HG02610 (cell line): ENCODE measurements around the gene LUC7L.
"Not testable (repeated sequence)": the region's sequence is repeated elsewhere in the genome, so short reads cannot be mapped to it uniquely, and the experiment has no call there.

Experiments used
- ATAC-seq: cut with Tn5 transposase; IDR thresholded peaks from one replicate; pipeline ENCODE4 v1.9.1; 2021; ENCODE audit warnings: mild to moderate bottlenecking, moderate library complexity; ENCODE audit not compliant: unreplicated experiment

LUC7L gene, protein sequence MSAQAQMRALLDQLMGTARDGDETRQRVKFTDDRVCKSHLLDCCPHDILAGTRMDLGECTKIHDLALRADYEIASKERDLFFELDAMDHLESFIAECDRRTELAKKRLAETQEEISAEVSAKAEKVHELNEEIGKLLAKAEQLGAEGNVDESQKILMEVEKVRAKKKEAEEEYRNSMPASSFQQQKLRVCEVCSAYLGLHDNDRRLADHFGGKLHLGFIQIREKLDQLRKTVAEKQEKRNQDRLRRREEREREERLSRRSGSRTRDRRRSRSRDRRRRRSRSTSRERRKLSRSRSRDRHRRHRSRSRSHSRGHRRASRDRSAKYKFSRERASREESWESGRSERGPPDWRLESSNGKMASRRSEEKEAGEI

DNA sequence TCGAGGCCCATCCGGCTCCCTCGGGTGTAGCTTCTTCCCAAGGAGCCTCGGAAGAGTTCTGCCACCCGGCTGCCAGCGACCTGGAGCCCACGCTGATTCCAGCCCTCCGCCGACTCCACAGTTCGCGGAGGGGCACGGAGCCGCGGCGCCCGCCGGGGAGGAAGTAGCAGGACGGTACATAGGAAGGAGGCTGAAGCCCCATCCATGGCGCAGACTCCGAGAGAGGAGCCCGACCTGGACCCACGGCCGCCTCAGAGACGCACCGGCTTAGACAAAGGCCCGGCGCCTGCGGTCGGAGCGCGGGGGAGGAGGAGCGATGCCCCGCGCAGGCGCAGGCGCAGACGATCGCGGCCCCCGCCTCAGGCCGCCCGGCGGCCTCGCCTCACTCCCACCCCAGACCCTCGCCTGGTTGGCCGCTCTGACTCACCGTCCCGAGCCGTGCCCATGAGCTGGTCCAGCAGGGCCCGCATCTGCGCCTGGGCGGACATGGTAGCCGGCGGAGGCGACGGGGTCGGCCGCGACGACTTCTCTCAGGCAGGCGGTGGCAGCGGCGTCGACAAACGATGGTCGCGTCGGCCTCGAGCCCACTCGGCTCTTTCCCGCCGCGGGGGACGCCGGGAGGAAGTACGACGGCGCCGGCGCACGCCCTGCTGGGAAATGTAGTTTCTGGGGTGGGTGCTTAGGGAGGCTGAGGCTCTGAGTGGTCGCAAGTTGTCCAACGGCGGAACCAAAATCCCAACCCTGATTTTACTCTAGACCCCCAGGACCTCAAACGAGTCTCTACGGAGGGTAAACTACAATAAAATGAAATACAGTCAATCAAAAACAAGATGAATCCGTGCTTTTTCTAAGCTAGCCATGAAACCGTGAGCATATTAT, at the start of gene LUC7L:
Gene LUC7L, minus strand, starts transcription at position 598 of the 879 bp plus-strand sequence. Its CDS starts 110 bp downstream, at position 488.
- peak; percentile 78 for ATAC-seq

DNA sequence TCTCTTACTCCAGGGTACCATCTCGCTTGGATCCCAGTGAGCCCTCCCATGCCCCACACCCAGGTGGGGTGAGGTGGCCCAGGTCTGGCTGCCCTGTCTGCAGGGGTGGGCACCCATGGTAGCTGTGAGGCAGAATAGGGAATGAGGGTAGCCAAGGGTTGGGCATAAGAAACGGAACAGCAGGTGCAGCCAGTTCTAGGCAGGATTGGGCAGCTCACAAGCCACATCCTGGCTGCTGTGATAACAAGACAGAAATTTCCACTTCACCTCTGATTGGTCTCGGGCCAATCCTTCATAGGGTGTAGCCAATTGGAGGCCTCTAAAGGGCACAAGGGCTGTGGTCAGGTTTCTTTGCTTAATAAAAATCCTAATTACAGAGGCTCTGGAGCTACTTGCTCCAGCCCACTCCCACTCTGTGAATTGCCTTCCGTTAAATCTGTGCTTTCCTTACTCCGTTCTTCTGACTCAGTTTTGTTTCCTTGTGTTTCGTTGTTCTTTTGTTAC, 49.7 kb upstream of the LUC7L start:
- no peak for ATAC-seq

DNA sequence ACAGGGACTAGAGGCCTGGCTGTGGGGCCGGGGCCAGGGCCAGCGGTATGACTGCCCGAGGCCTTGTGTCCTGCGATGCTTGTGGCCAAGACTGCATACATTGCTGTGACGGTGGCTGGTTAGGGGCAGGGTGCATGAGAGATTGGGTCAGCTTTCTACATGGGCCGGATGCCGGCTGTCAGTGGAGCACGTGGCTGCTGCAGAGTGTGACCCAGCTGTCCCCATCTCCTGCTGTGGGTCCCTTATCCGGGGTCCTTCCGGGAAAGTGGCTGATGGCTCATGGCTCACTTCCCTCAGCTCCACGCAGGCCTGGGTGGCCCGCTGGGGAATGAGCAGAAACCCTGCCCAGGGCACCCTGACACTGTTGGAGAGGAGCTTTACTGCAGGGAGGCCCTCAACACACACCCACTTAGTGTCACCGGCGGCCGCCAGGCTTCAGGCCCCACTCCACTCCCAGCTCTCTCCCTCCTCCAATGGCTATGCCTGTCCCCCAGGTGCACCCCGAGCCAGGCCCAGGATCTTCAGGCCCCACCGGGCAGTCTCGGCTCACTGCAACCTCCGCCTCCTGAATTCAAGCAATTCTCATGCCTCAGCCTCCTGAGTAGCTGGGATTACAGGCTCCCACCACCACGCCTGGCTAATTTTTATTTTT, 47.3 kb upstream of the LUC7L start:
- no peak for ATAC-seq

DNA sequence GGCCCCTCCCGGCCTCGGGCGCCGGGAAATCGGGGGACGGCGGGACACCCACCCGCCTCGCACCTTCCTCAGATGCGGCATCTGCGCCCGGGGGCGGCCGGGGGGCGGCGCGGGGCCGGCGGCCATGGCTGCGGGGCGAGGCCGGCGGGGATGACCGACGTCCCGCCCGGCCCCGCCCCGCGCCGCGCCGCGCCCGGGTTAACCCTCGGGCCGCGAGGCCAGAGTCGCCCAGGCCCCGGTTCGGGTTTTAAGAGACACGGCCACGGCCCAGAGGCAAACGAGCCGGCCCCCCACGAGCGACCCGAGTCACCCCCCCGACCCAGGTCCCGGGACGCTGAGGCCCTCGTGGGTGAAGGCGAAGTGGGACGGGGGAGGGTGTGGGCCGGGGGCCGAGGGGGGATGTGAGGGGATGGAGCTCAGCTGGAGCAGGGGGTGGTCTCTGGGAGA, 46.6 kb upstream of the LUC7L start, which contains the start of gene RGS11:
Gene RGS11, minus strand, starts transcription at position 159 of the 447 bp plus-strand sequence. Its CDS starts 33 bp downstream, at position 126.
- ATAC-seq, result no peak

DNA sequence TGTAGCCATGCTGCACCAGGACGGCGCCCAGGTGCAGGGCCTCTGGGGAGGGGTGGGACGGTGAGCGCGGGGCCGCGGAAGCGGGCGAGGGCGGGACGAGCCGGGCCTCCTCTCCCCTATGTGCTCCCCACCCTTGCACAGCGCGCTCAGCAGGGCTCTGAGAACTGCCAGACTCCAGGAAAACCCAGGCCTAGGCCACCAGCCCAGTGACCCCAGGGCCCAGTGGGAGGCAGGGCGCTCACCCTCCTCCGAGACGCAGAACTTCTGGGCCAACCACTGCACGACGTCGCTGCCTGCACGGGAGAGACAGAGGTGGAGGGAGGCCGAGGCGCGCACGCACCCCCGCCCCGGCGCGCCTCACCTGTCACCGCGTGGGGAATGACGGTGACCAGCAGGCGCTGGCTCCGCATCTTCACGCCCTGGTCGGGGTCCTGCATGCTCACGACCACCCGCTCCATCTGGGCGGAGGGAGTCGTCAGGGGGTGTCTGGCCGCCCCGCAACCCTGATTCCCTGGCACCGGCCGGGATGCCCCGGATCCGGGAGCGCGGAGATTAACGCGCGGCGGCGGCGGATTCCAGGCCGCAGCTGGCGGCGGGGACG, 45.9 kb upstream of the LUC7L start:
- ATAC-seq, result no peak

DNA sequence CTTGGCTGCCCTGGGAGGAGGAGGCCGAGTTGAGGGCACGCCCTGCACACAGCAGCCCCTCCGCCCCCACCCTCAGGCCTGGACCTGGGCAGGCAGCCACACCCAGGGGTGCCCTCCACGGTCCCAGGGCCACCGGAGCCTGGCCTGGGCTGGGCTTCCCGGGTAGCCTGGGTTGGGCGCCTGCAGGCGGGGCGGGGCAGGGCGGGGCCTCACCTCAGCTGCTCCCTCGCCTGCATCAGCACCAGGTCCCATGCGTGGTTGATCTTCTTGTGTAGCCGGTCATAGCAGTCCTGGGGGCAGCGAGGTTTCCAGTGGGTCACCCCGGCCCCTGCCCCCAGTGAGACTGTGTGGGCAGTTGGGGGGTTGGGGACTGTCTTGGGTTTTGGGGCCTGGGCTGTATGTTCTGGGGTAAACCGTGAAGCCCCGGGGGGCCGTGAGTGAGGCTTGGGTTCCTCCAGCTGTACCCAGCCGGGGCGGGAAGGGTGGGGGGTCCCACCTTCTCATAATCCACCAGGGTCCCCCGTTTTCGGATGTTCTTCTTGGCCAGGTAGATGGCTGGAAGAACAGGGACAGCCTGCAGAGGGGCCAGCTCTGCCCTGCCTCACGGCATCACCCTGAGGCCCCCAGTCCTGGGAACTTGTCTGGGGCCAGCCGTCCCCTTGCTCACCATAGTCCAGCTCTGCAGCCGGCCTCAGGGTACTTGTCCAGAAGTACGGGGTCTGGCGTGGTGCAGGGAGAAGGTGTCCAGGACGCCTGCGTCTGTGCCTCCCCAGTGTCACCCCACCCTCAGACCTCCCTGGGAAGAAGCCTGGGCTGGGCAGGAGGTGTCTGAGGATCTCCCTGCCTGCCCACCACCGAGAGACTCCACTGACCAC, 44.5 kb upstream of the LUC7L start:
- no peak for ATAC-seq

DNA sequence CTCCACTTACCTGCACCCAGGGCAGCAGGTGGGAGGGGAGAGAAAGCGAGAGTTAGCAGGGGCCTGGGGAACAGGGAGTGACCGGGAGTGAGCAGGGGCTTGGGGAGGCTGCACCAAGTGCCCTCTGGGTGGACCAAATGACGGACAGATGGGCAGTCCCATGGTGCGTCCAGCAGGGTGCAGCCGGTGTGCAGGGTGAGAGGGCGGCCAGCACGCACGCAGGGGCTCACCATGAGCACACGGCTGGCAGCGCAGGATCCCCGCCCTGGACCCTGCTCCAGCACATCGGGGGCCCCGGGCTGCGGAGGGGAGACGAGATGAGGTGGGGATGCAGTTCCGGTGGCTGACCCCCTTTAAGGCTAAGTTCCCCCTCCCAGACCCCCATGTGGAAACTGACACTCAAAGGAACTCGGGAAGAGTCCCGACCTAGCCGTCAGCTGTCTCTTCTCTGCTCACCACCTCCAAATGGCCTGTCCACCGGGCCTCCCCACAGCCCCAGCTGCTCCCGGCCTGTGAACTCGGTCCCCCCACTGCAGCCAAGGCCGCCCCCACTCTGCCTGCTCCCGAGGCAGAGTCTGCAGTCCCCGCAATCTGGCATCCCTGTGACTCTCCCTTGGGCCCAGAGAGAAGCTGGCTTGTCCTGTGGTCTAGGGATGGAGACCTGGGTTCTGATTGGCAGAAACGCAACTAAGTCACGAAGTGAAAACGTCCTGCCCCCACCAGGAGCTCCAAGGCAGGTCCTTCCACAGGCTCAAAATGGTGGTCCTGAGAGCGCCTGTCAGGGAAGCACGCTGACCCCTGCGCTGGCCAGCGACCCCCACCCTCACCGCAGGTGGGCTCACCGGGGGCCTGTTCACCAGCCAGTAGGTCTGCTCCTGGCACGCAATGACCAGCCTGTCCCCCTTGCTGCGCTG, 43.6 kb upstream of the LUC7L start:
- no peak for ATAC-seq

DNA sequence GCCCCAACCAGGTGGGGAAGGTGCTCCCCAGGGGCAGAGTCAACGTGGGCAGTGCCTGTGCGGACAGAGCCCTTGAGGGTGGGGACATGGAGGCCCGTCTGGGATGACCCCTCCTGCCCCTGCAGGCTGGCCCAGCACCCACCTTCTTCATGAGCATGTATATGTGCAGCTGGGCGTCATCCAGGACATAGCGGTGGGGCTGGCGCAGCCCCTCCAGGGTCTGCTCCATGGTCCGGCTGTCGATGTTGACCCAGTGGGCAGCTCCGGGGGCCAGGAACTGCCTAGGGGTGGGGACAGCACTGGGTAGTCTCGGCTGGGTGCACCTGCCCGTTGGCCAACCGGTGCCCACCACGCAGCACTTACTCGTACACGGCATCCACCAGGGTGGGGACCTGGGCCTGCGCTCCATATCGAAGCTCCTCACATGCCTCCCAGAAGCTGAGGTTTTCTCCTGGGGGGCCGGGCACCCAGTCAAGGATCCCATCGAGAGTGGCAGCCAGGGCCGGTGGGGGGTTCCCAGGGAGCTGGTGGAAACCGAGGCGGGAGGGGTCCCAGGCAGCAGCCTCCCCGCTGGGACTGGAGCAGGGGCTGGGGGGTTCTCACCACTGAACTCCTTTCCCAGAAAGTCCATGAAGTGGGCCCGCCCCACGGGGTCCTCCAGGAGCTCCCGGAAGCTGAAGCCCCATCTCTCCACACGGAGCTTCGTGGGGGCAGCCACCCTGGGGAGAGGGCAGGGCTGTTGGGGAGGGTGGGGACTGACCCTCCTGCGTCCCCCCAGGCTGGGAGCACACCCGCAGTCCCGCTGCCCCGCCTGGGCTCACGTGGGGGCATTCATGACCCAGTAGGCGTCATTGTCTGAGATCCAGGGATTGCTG, 41.4 kb upstream of the LUC7L start:
- no peak for ATAC-seq

DNA sequence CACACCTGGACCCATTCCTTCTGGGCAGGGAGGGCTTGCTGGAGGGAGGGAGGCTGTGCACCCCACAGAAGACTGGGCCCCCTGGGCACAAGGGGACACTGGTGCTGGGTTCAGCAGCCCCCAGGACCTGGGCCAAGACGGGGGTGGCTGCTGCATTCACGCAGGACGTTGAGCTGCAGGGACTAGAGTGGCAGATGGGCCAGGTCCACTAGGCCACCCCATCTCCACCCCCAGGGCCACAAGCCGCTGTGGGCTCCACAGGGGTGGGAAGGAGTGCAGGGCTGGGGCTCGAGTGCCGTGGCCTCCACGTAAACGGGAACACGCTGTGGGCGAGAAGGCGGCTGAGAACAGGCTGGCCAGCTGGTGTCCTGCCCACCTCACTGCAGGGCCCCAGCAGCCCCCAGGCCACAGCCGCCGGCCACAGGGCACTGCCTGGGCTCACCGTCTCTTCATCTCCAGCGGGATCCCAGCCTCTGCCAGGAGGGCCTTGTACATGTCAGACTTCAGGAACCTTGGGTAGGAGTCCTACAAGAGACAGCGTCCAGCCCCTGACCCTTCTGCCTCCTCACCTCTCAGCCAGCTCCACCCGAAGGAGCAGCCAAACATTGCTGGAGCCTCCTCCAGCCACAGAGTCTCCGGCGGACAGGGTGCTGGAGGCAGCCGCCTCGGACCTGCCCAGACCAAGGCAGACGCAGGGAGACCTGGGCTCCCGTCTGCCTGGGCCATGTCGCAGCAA, 40.0 kb upstream of the LUC7L start:
- no peak for ATAC-seq

DNA sequence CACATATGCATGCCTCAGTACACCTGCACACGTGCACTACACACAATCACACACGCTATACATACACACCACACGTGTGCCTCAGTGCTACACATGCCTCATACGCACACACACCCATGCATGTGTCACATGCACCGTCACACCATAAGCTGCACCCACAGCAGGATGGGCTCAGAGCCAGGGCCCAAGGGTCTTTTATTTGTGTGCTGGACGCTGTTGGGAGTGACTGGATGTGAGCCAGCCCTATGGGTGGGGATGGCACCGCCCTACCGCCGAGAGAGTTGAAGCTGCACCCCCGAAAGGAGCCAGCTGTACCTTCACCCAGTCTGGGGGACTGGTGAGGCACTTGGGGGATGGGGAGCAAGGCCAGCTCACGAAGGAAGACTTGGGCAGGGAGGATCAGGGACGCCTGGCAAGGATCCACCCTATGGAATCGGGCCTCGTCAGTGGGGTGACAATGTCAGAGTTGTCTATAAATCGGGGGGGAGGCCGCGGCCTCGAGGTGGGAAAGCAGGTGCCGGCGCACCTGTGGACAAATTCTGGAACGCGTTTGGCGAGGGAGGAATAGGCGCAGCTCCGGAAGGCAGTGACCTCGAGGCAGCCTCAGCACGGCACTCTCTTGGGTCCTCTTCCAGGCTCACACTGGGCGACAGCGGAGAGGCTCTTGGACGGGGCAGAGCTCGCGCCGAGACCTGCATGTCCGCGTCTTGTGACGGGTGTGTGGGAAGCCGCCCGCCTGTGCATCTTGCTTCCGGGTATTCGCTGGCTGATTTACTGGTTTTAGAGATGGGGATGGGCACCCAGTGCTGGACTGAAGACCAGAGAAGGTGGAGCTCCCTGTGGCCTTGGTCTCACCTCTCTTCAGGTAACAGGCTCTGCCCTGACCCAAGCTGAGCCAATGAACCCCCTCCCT, 39.1 kb upstream of the LUC7L start:
- ATAC-seq, result no peak

DNA sequence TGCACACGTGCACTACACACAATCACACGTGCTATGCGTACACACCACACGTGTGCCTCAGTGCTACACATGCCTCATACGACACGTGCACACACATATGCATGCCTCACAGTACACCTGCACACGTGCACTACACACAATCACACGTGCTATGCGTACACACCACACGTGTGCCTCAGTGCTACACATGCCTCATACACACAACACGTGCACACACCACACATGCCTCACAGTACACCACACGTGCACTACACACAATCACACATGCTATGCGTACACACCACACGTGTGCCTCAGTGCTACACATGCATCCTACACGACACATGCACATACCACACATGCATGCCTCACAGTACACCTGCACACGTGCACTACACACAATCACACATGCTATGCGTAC, 38.3 kb upstream of the LUC7L start:
- not testable (repeated sequence) for ATAC-seq

DNA sequence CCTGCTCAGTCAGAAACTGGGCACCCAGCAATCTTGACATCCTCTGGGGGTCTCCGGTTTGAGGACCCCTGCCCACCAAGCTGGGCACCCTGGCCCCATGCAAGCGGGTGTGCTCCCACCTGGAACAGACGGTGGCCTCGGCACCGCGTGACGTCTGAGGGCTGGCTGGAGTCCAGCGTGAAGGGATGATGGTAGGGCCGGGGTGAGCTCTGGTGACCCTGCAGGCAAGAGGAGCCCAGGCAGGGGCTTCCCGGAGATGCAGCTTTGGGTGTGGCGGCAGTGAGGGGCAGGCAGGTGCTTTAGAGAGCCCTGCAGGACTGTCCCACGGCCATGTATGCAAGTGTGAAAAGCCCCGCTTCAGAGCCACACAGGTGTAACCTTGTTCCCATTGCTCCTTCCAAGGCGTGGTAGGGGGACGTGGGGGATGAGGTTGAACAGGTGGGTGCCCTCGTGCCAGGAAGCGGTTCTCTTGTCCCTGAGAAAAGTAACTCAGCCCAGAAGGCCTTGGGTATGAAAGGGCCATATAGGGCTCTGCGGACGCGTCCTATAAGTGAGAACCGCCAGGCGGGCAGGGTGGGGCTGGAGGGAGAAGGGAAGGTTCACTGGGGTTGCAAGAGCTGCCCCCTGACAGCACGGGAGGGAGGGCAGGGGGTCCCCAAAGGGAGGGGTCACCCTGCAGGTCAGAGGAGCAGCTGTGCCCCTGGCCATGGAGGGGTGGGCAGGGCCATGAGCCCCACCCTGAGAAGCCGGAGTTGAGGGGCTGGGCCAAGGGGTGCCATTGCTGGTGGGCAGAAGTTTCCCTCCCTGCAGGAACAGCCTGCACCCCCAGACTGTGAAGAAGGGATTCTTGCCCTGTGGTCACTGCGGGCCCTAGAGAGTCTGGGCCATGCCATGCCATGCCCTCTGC, 37.3 kb upstream of the LUC7L start:
- no peak for ATAC-seq

DNA sequence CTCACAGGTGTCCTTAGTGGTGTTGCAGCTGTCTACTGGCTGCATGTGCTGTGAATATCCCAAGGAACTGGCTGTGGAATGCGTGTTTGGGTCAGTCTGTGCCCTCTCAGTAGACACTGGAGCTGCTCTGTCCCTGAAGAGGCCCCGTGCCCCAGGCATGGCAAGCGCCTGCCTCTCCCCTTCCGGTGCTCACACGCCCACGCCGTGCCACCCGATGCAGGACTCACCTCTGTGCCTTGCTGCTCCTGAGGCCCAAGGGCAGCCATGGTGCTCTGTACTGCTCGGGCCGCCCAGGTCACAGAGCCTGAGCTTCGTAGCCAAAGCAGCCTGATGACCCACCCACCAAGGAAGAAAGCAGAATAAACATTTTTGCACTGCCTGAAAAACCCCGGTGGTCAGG, 36.5 kb upstream of the LUC7L start:
- no peak for ATAC-seq

DNA sequence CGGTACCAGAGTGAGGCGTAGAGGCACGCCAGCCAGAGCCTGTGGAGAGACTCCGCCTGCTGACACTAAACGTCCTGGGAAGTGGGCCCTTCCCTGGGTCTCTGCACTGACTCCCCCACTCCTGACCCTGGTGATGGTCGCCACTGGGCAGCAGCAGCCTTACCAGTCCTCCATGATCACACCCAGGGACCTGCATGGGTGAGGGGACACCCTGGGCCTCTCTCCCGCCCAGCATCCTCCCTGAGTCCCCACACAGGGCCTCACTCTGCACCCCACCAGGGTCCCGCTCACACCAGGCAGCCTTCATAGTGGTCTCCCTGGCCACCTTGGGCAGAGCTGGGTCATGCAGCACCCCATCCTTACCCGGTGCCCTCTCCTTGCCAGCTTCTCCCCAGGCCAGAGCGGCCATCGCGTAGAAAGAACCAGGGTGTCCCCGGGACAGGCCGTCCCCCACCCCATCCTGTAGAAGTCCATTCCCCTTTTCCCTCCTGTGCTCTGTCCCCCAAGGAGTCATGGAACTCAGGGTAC, 35.8 kb upstream of the LUC7L start:
- no peak for ATAC-seq
